ENCODE data around the gene PTPRC. TPM values are rescaled to one million over a fixed set of nuclear protein-coding genes. Genes with fewer than 3 reads are reported as not detected.

Gene PTPRC
- total and polyA plus RNA-seq, 4 experiments from 2014 or later = 915 to 1,019 (median 980) TPM

- H3K4me3 Mint-ChIP-seq = no peak overlapping the region
- intact Hi-C loops (cut with micrococcal nuclease) = loop anchor here (1.0 to 5.0 kb wide), 3 partner anchors 182 to 487 kb away; no protein-coding TSS in a partner anchor
- Histone ChIP-seq H3K36me3 (ENCODE audit: insufficient read depth, low read length) (peaks cover 52% of the 10 kb centered on the region), H3K4me1 (ENCODE audit: insufficient read depth, low read length) (peaks cover 4% of the 10 kb centered on the region), H3K27ac (ENCODE audit: low read depth, low read length) (no peak overlapping the region), H3K4me3 (ENCODE audit: low read length in 2 of 2) (no peak overlapping the region), H3K27me3 (ENCODE audit: insufficient read depth, low read length) (no peaks in the 10 kb centered on the region), H3K9me3 (ENCODE audit: control insufficient read depth in 1 of 2, low read length in 2 of 2) (no peaks in the 10 kb centered on the region)
- peaks cover 0 to 6% (median 0%) of the 10 kb centered on the region in 8 donors for H3K9me3 Mint-ChIP-seq
- ChIA-PET CTCF (ENCODE audit: partially characterized antibody) (interaction anchor here (1.1 to 2.1 kb wide), 2 partner anchors 11 to 357 kb away, joined by 3 to 13 read pairs; no protein-coding TSS in a partner anchor), POLR2A (ENCODE audit: partially characterized antibody) (interaction anchor here (1.2 kb wide), 1 partner anchor 14 kb away, joined by 5 read pairs; no protein-coding TSS in a partner anchor)
- peaks cover 47 to 52% of the 10 kb centered on the region in 2 donors for H3K36me3 Mint-ChIP-seq
- H3K4me1 Mint-ChIP-seq = peaks cover 5 to 24% (median 15%) of the 10 kb centered on the region in 4 donors
- no peaks in the 10 kb centered on the region for H3K27me3 Mint-ChIP-seq
- peak overlapping the region in 4 of 7 donors; percentile 36 to 70 (median 46) for H3K27ac Mint-ChIP-seq
- no peak for DNase-seq
Observed at GRCh38 chr1:198755715-198756114, 116.9 kb downstream of the PTPRC start.

- Histone ChIP-seq H3K36me3 (ENCODE audit: insufficient read depth, low read length) (peaks cover 44% of the 10 kb centered on the region), H3K4me3 (ENCODE audit: low read length in 2 of 2) (no peak overlapping the region), H3K9me3 (ENCODE audit: control insufficient read depth in 1 of 2, low read length in 2 of 2) (no peaks in the 10 kb centered on the region), H3K4me1 (ENCODE audit: insufficient read depth, low read length) (peaks cover 11% of the 10 kb centered on the region), H3K27me3 (ENCODE audit: insufficient read depth, low read length) (no peaks in the 10 kb centered on the region), H3K27ac (ENCODE audit: low read depth, low read length) (no peak overlapping the region)
- ChIA-PET CTCF (ENCODE audit: partially characterized antibody) (interaction anchor here (1.1 to 2.1 kb wide), 3 partner anchors 12 to 358 kb away, joined by 3 to 13 read pairs (median 3); no protein-coding TSS in a partner anchor), POLR2A (ENCODE audit: partially characterized antibody) (interaction anchor here (1.1 to 1.2 kb wide), 3 partner anchors 12 to 180 kb away, joined by 3 to 5 read pairs (median 3); no protein-coding TSS in a partner anchor)
- intact Hi-C loops (cut with micrococcal nuclease) = loop anchor here (1.0 to 5.0 kb wide), 3 partner anchors 181 to 486 kb away; no protein-coding TSS in a partner anchor
- Mint-ChIP-seq H3K4me3 (no peak overlapping the region), H3K9me3 (peaks cover 0 to 7% (median 0%) of the 10 kb centered on the region in 8 donors), H3K36me3 (peaks cover 40 to 45% of the 10 kb centered on the region in 2 donors), H3K27ac (peak overlapping the region in 2 of 7 donors; percentile 59 to 70), H3K4me1 (peaks cover 8 to 26% (median 20%) of the 10 kb centered on the region in 4 donors), H3K27me3 (no peaks in the 10 kb centered on the region)
- no peak for DNase-seq
Observed at GRCh38 chr1:198756470-198756869, 117.6 kb downstream of the PTPRC start.

- H3K4me3 ChIP-seq (ENCODE audit: low read length in 2 of 2) = no peak overlapping the region
- peak in 3 of 5 donors; percentile 35 to 39 (median 38) for DNase-seq
- no peak overlapping the region for H3K27ac ChIP-seq (ENCODE audit: low read depth, low read length)
- intact Hi-C loops (cut with micrococcal nuclease) = no loop called here
- no peaks in the 10 kb centered on the region for H3K9me3 ChIP-seq (ENCODE audit: control insufficient read depth in 1 of 2, low read length in 2 of 2)
- no peaks in the 10 kb centered on the region for H3K27me3 ChIP-seq (ENCODE audit: insufficient read depth, low read length)
- peaks cover 34 to 51% (median 44%) of the 10 kb centered on the region in 4 donors for H3K4me1 Mint-ChIP-seq
- no peaks in the 10 kb centered on the region for H3K36me3 Mint-ChIP-seq
- POLR2A ChIA-PET (ENCODE audit: partially characterized antibody) = no interaction called here
- H3K27ac Mint-ChIP-seq = peak overlapping the region in 4 of 7 donors; percentile 33 to 85 (median 62)
- CTCF ChIA-PET (ENCODE audit: partially characterized antibody) = interaction anchor here (1.5 kb wide), 1 partner anchor 10 kb away, joined by 3 read pairs; no protein-coding TSS in a partner anchor
- no peaks in the 10 kb centered on the region for H3K27me3 Mint-ChIP-seq
- no peaks in the 10 kb centered on the region for H3K36me3 ChIP-seq (ENCODE audit: insufficient read depth, low read length)
- H3K4me1 ChIP-seq (ENCODE audit: insufficient read depth, low read length) = peaks cover 27% of the 10 kb centered on the region
- peaks cover 0 to 17% (median 0%) of the 10 kb centered on the region in 8 donors for H3K9me3 Mint-ChIP-seq
- H3K4me3 Mint-ChIP-seq = peak overlapping the region in 3 of 8 donors; percentile 23 to 36 (median 23)
Observed at GRCh38 chr1:198761859-198762616, 123.2 kb downstream of the PTPRC start.

DNA sequence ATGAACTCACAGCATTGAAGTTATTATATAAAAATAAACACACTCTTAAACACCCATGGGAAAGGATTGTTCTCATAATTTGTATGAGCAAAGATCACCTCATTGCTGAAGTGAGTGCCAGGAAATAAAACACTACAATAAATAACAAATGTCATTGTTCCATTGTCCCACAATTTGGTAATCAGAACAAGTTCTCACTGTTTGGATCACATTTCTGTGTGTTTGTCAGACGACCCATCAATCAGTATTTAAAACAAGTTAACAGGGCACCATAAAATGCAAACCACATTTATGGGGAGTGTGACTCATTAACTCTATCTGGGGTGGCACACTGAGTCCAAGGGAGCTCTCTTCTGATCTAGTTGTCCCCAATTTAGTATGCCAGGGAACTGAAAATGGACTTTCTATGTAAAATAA, 124.5 kb downstream of the PTPRC start:
- intact Hi-C loops (cut with micrococcal nuclease) = no loop called here
- no peak overlapping the region for H3K27ac ChIP-seq (ENCODE audit: low read depth, low read length)
- H3K9me3 ChIP-seq (ENCODE audit: control insufficient read depth in 1 of 2, low read length in 2 of 2) = no peaks in the 10 kb centered on the region
- no peaks in the 10 kb centered on the region for H3K27me3 ChIP-seq (ENCODE audit: insufficient read depth, low read length)
- peaks cover 34 to 51% (median 44%) of the 10 kb centered on the region in 4 donors for H3K4me1 Mint-ChIP-seq
- peak overlapping the region in 1 of 7 donors; percentile 3 for H3K27ac Mint-ChIP-seq
- ChIA-PET POLR2A (ENCODE audit: partially characterized antibody) (no interaction called here), CTCF (ENCODE audit: partially characterized antibody) (interaction anchor here (1.5 kb wide), 1 partner anchor 12 kb away, joined by 3 read pairs; no protein-coding TSS in a partner anchor)
- H3K36me3 Mint-ChIP-seq = no peaks in the 10 kb centered on the region
- H3K4me3 Mint-ChIP-seq = no peak overlapping the region
- H3K4me3 ChIP-seq (ENCODE audit: low read length in 2 of 2) = no peak overlapping the region
- peaks cover 0 to 17% (median 0%) of the 10 kb centered on the region in 8 donors for H3K9me3 Mint-ChIP-seq
- DNase-seq = no peak
- no peaks in the 10 kb centered on the region for H3K27me3 Mint-ChIP-seq
- no peaks in the 10 kb centered on the region for H3K36me3 ChIP-seq (ENCODE audit: insufficient read depth, low read length)
- H3K4me1 ChIP-seq (ENCODE audit: insufficient read depth, low read length) = peaks cover 27% of the 10 kb centered on the region

- intact Hi-C loops (cut with micrococcal nuclease) = no loop called here
- Mint-ChIP-seq H3K4me1 (peaks cover 34 to 50% (median 42%) of the 10 kb centered on the region in 4 donors), H3K36me3 (no peaks in the 10 kb centered on the region), H3K27me3 (peaks cover 0 to 4% of the 10 kb centered on the region in 2 donors), H3K9me3 (peaks cover 0 to 17% (median 0%) of the 10 kb centered on the region in 8 donors), H3K4me3 (peak overlapping the region in 2 of 8 donors; percentile 9 to 45), H3K27ac (peak overlapping the region in 1 of 7 donors; percentile 22)
- CTCF ChIA-PET (ENCODE audit: partially characterized antibody) = interaction anchor here (0.6 kb wide), 1 partner anchor 831 kb away, joined by 4 read pairs; no protein-coding TSS in a partner anchor
- POLR2A ChIA-PET (ENCODE audit: partially characterized antibody) = interaction anchor here (1.0 kb wide), 1 partner anchor 153 kb away, joined by 3 read pairs; no protein-coding TSS in a partner anchor
- peaks cover 27% of the 10 kb centered on the region for H3K4me1 ChIP-seq (ENCODE audit: insufficient read depth, low read length)
- no peaks in the 10 kb centered on the region for H3K9me3 ChIP-seq (ENCODE audit: control insufficient read depth in 1 of 2, low read length in 2 of 2)
- H3K27ac ChIP-seq (ENCODE audit: low read depth, low read length) = no peak overlapping the region
- no peak overlapping the region for H3K4me3 ChIP-seq (ENCODE audit: low read length in 2 of 2)
- no peak for DNase-seq
- no peaks in the 10 kb centered on the region for H3K27me3 ChIP-seq (ENCODE audit: insufficient read depth, low read length)
- no peaks in the 10 kb centered on the region for H3K36me3 ChIP-seq (ENCODE audit: insufficient read depth, low read length)
Observed at GRCh38 chr1:198764748-198765147, 125.9 kb downstream of the PTPRC start.

GRCh38 chr1:198765416-198765815, 126.6 kb downstream of the PTPRC start:
- Mint-ChIP-seq H3K4me3 (no peak overlapping the region), H3K27me3 (peaks cover 0 to 4% of the 10 kb centered on the region in 2 donors), H3K27ac (peak overlapping the region in 1 of 7 donors; percentile 87), H3K9me3 (peaks cover 0 to 17% (median 0%) of the 10 kb centered on the region in 8 donors), H3K4me1 (peaks cover 34 to 43% (median 38%) of the 10 kb centered on the region in 4 donors), H3K36me3 (no peaks in the 10 kb centered on the region)
- ChIA-PET CTCF (ENCODE audit: partially characterized antibody) (interaction anchor here (0.6 kb wide), 1 partner anchor 832 kb away, joined by 4 read pairs; no protein-coding TSS in a partner anchor), POLR2A (ENCODE audit: partially characterized antibody) (no interaction called here)
- Histone ChIP-seq H3K4me1 (ENCODE audit: insufficient read depth, low read length) (peaks cover 25% of the 10 kb centered on the region), H3K27ac (ENCODE audit: low read depth, low read length) (no peak overlapping the region), H3K27me3 (ENCODE audit: insufficient read depth, low read length) (no peaks in the 10 kb centered on the region), H3K9me3 (ENCODE audit: control insufficient read depth in 1 of 2, low read length in 2 of 2) (no peaks in the 10 kb centered on the region), H3K36me3 (ENCODE audit: insufficient read depth, low read length) (no peaks in the 10 kb centered on the region), H3K4me3 (ENCODE audit: low read length in 2 of 2) (no peak overlapping the region)
- intact Hi-C loops (cut with micrococcal nuclease) = no loop called here
- DNase-seq = no peak

Measured in CD4-positive, alpha-beta memory T cell (primary cell).